ENCODE results near the gene KRT7. TPM values are rescaled to one million over a fixed set of nuclear protein-coding genes. Genes with fewer than 3 reads are reported as not detected.

The KRT7 gene
- total and polyA plus RNA-seq, 9 of the 15 experiments (the other 6 are each of a cell fraction or from before 2014, with no cell fraction given) = 1.4 TPM; not detected in 8

- WGBS (ENCODE audit: insufficient coverage, low coverage, missing lambda C conversion rate) = under 1% methylated on average over 18 of the region's 18 CpGs
- FAIRE-seq = no peak
- in situ Hi-C loops (cut with MboI) = no loop called here
These were observed 28.7 kb upstream of the KRT7 start for GRCh38 chr12:52204095-52204930.

More at GRCh38 chr12:52204095-52204930, 28.7 kb upstream of the KRT7 start:
- CTCF ChIA-PET (ENCODE audit: low intra/inter-chr PET ratio) = no interaction called here
- Histone ChIP-seq H2AFZ (ENCODE audit: low read depth, low read length) (no peak overlapping the region), H3K9me3 (replicated peaks; ENCODE audit: control insufficient read depth, insufficient read depth, low read depth, low read length) (no peaks in the 10 kb centered on the region), H3K79me2 (ENCODE audit: control insufficient read depth, insufficient read depth, low read length) (no peaks in the 10 kb centered on the region), H3K9ac (ENCODE audit: insufficient read depth in 1 of 2, low read depth in 2 of 2, low read length in 2 of 2) (no peak overlapping the region), H3K4me2 (ENCODE audit: insufficient read depth, low read length) (no peak overlapping the region), H3K4me1 (replicated peaks in 1 of 2; ENCODE audit: control insufficient read depth in 2 of 2, insufficient read depth in 2 of 2, low read length in 2 of 2) (peaks cover 0 to 3% of the 10 kb centered on the region in 2 experiments; a peak in 4 of 5 replicates), H3K27ac (ENCODE audit: extremely low read depth, low read depth, low read length) (no peak overlapping the region), H3K4me3 (no peak overlapping the region), H3K36me3 (ENCODE audit: control insufficient read depth, insufficient read depth, low read length) (no peaks in the 10 kb centered on the region), H3K9me1 (ENCODE audit: control insufficient read depth, insufficient read depth, low read length) (peaks cover 4% of the 10 kb centered on the region), H4K20me1 (replicated peaks; ENCODE audit: control insufficient read depth, insufficient read depth, low read length) (peaks cover 13% of the 10 kb centered on the region), H3K27me3 (ENCODE audit: control insufficient read depth in 2 of 2, insufficient read depth in 2 of 2, low read length in 2 of 2) (peaks cover 35 to 83% of the 10 kb centered on the region in 2 experiments; a peak in 4 of 5 replicates)
- ATAC-seq = no peak
- POLR2A ChIA-PET = interaction anchor here (1.1 kb wide), 1 partner anchor 13 kb away, joined by 4 read pairs; the partner anchor contains the start of gene KRT80
- intact Hi-C loops (cut with micrococcal nuclease) = no loop called here
- no peak for DNase-seq (ENCODE audit: extremely low read depth in 1 of 4, low spot score in 3 of 4)
- no TSS peak for BruUV-seq (replicated peaks)
- TF ChIP-seq KHSRP (IDR thresholded peaks at IDR 0.05) (no peak), NR2F6 (CRISPR knock-in tag; IDR thresholded peaks at IDR 0.05) (no peak)
- TF ChIP-seq, protein P1, sequence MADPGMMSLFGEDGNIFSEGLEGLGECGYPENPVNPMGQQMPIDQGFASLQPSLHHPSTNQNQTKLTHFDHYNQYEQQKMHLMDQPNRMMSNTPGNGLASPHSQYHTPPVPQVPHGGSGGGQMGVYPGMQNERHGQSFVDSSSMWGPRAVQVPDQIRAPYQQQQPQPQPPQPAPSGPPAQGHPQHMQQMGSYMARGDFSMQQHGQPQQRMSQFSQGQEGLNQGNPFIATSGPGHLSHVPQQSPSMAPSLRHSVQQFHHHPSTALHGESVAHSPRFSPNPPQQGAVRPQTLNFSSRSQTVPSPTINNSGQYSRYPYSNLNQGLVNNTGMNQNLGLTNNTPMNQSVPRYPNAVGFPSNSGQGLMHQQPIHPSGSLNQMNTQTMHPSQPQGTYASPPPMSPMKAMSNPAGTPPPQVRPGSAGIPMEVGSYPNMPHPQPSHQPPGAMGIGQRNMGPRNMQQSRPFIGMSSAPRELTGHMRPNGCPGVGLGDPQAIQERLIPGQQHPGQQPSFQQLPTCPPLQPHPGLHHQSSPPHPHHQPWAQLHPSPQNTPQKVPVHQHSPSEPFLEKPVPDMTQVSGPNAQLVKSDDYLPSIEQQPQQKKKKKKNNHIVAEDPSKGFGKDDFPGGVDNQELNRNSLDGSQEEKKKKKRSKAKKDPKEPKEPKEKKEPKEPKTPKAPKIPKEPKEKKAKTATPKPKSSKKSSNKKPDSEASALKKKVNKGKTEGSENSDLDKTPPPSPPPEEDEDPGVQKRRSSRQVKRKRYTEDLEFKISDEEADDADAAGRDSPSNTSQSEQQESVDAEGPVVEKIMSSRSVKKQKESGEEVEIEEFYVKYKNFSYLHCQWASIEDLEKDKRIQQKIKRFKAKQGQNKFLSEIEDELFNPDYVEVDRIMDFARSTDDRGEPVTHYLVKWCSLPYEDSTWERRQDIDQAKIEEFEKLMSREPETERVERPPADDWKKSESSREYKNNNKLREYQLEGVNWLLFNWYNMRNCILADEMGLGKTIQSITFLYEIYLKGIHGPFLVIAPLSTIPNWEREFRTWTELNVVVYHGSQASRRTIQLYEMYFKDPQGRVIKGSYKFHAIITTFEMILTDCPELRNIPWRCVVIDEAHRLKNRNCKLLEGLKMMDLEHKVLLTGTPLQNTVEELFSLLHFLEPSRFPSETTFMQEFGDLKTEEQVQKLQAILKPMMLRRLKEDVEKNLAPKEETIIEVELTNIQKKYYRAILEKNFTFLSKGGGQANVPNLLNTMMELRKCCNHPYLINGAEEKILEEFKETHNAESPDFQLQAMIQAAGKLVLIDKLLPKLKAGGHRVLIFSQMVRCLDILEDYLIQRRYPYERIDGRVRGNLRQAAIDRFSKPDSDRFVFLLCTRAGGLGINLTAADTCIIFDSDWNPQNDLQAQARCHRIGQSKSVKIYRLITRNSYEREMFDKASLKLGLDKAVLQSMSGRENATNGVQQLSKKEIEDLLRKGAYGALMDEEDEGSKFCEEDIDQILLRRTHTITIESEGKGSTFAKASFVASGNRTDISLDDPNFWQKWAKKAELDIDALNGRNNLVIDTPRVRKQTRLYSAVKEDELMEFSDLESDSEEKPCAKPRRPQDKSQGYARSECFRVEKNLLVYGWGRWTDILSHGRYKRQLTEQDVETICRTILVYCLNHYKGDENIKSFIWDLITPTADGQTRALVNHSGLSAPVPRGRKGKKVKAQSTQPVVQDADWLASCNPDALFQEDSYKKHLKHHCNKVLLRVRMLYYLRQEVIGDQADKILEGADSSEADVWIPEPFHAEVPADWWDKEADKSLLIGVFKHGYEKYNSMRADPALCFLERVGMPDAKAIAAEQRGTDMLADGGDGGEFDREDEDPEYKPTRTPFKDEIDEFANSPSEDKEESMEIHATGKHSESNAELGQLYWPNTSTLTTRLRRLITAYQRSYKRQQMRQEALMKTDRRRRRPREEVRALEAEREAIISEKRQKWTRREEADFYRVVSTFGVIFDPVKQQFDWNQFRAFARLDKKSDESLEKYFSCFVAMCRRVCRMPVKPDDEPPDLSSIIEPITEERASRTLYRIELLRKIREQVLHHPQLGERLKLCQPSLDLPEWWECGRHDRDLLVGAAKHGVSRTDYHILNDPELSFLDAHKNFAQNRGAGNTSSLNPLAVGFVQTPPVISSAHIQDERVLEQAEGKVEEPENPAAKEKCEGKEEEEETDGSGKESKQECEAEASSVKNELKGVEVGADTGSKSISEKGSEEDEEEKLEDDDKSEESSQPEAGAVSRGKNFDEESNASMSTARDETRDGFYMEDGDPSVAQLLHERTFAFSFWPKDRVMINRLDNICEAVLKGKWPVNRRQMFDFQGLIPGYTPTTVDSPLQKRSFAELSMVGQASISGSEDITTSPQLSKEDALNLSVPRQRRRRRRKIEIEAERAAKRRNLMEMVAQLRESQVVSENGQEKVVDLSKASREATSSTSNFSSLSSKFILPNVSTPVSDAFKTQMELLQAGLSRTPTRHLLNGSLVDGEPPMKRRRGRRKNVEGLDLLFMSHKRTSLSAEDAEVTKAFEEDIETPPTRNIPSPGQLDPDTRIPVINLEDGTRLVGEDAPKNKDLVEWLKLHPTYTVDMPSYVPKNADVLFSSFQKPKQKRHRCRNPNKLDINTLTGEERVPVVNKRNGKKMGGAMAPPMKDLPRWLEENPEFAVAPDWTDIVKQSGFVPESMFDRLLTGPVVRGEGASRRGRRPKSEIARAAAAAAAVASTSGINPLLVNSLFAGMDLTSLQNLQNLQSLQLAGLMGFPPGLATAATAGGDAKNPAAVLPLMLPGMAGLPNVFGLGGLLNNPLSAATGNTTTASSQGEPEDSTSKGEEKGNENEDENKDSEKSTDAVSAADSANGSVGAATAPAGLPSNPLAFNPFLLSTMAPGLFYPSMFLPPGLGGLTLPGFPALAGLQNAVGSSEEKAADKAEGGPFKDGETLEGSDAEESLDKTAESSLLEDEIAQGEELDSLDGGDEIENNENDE (IDR thresholded peaks at IDR 0.05; ENCODE audit: low read depth, low read length) = no peak

All from K562 (cell line).